Hematopoietic multipotent progenitor cell (in vitro differentiated cells): ENCODE data around the gene TMEM145. TPM values are rescaled to one million over a fixed set of nuclear protein-coding genes. Genes with fewer than 3 reads are reported as not detected.

Experiments used
- DNase-seq, 3 donors: peaks; one replicate each; pipeline ENCODE4 v3.0.0-alpha.2; 2011 to 2015; ENCODE audit warnings: low read depth in 2 of 3, low spot score in 2 of 3
- total RNA-seq: library from RNA; depleted of rRNA; stranded (reverse); fragments of >200 nt; gene quantifications from one replicate; pipeline ENCODE4 v1.2.3, GENCODE V29; 2012

Gene TMEM145
- total RNA-seq, 1 donor: not detected

DNA sequence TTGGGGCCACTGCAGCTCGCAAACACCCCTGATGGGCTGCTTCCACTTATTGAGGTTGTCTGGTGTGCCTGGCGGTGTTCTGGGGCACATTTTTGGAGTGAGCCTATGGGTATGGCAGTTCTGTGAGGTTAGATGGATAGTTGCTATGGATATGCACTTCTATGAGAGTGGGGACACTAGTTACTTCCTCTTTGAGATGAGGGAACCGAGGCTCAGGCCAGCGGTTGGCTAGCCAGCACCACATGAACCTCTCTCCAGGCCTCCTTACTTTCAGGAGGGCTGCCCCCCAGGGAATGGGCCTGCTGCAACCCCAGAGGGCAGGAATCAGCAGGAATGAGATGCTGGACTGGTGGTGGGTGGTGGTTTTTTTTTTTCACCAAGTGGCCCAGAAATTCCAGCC, 24.7 kb upstream of the TMEM145 start:
- DNase-seq: peak in 1 of 3 donors; percentile 26

DNA sequence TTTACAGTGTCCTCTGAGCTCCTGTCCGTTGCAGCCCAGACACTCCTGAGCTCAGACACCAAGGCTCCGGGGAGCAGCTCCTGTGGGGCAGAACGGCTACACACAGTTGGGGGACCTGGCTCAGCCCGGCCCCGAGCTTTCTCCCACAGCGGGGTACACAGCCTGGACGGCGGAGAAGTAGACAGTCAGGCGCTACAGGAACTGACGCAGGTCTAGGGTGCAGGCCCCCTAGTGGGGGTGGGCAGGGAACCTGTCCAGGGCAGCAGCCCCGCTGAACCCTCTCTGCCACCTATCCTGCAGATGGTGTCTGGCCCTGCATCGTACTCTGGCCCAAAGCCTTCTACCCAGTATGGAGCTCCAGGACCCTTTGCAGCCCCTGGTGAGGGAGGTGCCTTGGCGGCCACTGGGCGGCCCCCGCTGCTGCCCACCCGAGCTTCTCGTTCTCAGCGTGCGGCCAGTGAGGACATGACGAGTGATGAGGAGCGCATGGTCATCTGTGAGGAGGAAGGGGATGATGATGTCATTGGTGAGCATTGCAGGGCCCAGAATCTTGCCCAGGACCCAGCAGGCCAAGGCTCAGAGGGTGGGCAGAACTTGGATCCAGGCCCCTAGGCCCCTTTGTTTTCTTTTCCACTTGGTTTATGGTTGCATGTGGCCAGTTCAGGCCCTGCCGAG, 24.1 kb upstream of the TMEM145 start:
- no peak for DNase-seq

DNA sequence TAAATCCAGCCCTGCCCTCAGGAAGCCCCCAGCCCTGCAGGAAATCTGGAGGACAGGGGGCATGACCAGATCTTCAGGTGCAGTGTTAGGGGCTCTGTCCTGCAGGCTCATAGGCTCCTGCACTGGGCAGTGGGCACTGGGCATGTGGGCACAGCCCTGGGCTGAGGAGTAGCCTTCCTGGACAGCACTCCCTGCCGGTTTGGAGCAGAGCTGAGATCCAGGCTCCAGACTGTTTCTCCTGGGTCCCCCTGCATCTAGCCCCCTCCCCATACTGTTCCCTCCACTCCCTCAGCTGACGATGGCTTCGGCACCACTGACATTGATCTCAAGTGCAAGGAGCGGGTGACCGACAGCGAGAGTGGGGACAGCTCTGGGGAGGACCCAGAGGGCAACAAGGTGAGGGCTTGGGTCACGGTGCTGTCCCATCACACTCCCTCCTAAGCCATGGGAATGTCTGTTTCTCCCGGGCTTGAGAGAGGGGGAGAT, 23.5 kb upstream of the TMEM145 start:
- DNase-seq: no peak

DNA sequence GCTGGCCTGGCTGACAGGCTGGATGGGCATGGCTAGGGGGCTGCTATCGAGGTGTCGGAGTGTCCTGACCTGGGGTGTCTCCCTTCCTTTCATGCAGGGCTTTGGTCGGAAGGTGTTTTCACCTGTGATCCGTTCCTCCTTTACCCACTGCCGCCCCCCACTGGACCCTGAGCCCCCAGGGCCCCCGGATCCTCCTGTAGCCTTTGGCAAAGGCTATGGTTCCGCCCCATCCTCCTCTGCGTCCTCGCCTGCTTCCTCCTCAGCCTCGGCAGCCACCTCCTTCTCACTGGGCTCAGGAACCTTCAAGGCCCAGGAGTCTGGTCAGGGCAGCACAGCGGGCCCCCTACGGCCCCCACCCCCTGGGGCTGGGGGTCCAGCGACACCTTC, 23.0 kb upstream of the TMEM145 start:
- DNase-seq: no peak

DNA sequence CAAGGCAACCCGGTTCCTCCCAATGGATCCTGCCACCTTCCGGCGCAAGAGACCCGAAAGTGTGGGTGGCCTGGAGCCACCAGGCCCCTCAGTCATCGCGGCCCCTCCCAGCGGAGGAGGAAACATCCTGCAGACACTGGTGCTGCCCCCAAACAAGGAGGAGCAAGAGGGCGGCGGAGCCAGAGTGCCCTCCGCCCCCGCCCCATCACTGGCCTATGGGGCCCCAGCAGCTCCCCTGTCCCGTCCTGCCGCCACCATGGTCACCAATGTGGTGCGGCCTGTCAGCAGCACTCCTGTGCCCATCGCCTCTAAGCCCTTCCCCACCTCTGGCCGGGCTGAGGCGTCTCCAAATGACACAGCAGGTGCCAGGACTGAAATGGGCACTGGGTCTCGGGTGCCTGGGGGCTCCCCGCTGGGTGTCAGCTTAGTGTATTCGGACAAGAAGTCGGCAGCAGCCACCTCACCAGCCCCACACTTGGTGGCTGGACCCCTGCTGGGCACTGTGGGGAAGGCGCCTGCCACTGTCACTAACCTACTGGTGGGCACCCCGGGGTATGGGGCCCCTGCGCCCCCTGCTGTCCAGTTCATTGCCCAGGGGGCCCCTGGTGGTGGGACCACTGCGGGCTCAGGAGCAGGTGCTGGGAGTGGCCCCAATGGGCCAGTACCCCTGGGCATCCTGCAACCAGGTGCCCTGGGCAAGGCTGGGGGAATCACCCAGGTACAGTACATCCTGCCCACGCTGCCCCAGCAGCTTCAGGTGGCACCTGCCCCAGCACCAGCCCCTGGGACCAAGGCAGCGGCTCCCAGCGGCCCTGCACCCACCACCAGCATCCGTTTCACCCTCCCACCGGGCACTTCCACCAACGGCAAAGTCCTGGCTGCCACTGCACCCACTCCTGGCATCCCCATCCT, 22.3 kb upstream of the TMEM145 start:
- peak in 2 of 3 donors; percentile 79 to 86 for DNase-seq

DNA sequence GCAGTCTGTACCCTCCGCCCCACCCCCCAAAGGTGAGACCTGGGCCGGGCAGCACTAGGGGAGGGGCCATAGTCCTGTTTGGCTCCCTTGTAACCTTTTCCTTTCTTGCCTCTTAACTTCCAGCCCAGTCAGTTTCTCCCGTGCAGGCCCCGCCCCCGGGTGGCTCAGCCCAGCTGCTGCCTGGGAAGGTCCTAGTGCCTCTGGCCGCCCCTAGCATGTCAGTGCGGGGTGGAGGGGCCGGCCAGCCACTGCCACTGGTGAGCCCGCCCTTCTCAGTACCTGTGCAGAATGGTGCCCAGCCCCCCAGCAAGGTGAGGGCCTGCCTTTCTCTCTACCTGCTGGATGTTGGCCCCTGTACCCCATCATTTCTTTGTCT, 21.7 kb upstream of the TMEM145 start:
- no peak for DNase-seq

DNA sequence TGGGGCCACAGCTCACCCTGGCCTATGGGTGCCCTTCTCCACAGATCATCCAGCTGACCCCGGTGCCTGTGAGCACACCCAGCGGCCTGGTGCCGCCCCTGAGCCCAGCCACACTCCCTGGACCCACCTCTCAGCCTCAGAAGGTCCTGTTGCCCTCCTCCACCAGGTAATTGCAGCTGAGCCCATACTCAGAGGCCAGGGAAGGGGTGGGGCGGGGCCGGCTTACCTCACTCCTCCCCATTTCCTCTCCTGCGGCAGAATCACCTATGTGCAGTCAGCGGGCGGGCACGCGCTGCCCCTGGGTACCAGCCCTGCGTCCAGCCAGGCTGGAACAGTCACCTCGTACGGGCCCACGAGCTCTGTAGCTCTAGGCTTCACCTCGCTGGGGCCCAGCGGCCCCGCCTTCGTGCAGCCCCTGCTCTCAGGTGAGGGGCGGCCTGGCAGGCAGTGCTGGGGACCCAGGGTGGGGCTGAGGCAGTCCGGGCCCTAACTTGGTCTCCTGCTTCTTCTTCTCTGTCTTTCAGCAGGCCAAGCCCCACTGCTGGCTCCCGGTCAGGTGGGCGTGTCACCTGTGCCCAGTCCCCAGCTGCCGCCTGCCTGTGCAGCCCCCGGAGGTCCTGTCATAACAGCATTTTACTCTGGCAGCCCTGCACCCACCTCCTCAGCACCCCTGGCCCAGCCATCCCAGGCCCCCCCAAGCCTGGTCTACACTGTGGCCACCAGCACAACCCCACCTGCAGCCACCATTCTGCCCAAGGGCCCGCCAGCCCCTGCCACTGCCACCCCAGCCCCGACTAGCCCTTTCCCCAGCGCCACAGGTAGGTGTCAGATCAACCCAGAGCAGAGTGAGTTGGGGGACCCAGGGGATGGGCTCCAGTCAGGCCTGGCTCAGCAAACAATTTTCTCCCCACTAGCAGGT, 20.8 kb upstream of the TMEM145 start:
- no peak for DNase-seq

DNA sequence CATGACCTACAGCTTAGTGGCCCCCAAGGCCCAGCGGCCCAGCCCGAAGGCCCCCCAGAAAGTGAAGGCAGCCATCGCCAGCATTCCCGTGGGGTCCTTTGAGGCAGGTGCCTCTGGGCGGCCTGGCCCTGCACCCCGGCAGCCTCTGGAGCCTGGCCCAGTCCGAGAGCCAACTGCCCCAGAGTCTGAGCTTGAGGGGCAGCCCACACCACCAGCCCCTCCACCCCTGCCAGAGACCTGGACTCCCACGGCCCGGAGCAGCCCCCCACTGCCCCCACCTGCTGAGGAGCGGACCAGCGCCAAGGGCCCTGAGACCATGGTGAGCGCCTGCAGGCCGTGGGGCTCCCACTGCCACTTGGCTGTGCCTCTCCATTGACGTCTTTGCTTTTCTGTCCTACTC, 20.1 kb upstream of the TMEM145 start:
- DNase-seq: no peak

DNA sequence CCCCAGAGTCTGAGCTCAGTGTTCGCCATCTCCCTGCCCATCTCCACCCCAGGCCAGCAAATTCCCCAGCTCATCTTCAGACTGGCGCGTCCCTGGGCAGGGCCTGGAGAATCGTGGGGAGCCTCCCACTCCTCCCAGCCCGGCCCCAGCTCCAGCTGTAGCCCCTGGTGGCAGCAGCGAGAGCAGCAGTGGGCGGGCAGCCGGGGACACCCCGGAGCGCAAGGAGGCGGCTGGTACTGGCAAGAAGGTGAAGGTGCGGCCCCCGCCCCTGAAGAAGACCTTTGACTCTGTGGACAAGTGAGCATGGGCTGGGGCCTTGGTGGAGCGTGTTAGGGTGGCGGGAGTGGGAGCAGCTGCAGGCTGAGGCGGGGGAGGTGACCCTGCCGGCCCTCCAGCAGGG, 19.6 kb upstream of the TMEM145 start:
- DNase-seq: no peak

DNA sequence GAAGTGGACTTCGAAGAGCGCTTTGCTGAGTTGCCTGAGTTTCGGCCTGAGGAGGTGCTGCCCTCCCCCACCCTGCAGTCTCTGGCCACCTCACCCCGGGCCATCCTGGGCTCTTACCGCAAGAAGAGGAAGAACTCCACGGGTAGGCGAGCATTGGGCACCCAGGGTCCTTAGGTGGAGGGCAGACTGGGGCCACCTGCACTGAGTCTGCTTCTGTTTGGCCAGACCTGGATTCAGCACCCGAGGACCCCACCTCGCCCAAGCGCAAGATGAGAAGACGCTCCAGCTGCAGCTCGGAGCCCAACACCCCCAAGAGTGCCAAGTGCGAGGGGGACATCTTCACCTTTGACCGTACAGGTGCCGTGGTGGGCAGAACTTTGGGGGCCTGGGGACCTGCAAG, 19.2 kb upstream of the TMEM145 start:
- DNase-seq: no peak

DNA sequence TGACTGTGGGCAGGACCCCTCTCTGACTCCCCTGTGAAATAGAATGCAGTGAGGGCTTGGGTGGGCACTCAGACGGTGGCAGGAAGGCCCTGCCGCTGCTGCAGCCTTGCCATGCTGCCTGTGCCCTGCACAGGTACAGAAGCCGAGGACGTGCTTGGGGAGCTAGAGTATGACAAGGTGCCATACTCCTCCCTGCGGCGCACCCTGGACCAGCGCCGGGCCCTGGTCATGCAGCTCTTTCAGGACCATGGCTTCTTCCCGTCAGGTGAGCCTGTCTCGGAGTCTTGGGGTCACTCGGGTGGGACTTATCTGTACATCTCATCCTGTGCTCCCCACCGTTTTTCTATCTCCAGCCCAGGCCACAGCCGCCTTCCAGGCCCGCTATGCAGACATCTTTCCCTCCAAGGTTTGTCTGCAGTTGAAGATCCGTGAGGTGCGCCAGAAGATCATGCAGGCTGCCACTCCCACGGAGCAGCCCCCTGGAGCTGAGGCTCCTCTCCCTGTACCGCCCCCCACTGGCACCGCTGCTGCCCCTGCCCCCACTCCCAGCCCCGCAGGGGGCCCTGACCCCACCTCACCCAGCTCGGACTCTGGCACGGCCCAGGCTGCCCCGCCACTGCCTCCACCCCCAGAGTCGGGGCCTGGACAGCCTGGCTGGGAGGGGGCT, 18.5 kb upstream of the TMEM145 start:
- no peak for DNase-seq

DNA sequence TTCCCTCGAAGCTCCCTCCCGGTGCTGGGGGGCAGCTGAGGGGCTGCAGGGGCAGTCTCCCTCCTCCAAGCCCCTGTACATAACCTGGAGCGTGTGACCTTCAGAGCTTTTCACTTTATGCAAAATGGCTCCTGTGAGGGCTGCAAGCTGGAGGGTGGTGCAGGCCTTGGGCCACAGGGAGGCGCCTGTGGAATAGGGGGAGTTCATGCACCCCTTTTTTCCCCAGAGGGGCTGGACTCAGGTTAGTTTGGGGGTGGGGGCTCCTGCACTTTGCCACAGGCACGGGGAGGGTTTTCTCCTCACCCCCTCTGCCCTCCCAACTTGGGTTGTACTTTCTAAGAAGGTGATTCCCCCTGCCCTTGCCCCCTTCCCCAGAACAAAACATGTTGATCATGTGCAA, 17.8 kb upstream of the TMEM145 start:
- DNase-seq: no peak

DNA sequence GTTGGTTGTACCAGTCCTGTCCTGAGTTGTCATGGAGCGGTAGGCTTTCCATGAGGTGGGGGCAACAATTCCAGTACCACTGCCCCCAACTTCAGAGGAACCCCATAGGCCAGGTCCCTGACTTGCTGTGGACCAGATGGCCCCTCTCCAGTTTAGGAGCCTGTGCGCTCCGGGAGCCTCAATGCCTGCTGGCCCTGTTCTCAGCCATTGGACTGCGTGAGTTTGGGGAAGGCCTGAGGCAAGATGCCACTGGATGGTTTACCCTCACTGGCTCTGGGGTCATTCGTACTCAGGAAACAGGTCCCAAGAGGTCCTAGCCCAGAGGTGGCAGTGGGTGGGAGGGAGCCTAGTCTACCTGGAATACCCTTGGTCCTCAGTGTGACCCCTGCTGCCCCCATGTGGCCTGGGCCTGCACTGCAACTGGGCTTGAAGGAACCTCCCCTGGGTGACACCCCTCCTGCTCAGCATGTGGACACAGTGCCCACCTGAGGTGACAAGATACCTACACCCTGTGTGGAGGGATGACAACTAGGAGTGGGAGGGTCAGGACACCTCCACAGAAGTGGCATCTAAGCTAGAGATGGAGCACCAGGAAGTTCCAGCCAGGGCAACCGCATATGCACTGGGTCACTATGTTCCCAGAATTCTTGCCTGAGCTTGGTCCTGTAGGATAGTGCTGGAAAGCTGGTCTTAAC, 17.1 kb upstream of the TMEM145 start:
- peak in 2 of 3 donors; percentile 68 to 83 for DNase-seq

DNA sequence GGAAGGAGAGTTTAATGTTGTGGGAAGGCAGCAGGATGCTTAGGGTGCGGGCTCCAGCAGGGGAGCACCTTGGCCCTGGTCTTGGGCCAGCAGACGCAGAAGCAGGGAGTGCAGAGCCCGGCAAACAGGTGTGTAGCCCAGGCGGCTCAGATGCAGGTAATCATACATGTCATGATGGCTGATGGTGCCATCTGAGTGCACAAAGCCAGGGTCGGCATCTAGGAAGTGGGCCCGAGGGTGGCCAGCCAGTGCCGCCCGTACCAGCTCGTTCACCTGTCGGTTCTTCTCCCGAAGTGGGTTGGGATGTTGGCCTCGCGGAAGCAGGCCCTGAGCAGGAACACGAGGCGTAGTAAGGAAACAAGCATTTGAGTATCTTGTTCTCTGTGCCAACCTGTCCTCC, 16.1 kb upstream of the TMEM145 start:
- no peak for DNase-seq

DNA sequence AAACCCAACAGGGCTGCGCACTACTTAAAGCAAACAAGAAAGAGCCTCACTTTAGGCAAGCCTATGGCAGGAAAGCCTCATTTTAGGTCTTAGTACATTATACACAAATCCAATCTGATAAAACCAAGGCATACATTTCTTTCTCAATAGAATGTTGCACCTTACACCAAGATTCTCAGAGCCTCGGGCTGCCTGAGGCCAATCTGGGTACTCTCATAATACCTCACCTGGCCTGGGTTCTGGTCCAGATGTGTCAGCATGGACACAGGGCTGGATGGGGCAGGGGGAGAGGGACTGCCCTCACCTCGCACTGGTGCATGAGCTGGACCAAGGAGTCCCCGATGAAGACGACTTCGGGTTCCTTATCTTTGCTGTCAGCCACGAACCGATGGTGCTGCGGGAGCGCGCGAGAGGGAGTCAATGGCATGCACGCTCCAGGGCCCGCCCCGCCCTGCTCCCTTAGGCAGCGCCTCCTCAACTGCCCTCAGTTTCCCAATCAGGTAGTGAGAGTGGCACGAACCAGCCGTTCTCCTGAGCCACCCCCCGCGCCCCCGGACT, 11.4 kb upstream of the TMEM145 start, which contains the start of gene PRR19:
Gene PRR19, plus strand, starts transcription at position 487 of the 558 bp plus-strand sequence. CDS start 7,453 bp downstream, outside the sequence.
- peak in 1 of 3 donors; percentile 39 for DNase-seq

DNA sequence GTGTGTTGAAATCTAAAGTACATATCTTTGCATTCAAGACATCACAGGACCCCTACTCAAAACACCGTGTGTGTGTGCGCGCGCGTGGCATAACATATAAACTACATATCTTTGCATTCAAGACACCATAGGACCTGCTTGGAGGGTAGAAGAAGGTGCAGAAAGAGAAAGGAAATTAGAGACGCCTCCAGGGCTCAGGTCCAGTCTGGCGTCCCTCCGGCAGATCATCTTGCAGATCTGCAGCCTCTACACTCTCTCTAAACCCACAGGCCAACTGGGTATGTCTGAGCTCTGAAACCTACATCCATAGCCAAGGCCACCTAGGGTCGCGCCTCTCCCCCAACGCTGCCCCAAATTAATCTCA, 10.0 kb upstream of the TMEM145 start:
- no peak for DNase-seq

DNA sequence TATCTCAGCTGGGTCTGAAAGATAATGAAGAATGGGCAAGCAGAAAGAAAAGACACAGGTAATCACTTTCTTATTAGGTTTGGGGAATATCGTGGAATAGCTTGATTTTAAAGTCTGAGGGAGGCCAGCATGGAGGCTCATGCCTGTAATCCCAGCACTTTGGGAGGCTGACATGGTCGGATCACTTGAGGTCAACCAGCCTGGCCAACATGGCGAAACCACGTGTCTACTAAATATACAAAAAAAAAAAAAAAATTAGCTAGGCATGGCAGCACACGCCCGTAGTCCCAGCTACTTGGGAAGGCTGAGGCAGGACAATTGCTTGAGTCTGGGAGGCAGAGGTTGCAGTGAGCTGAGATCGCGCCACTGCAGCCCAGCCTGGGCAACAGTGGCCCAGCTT, 9.2 kb upstream of the TMEM145 start:
- DNase-seq: no peak

DNA sequence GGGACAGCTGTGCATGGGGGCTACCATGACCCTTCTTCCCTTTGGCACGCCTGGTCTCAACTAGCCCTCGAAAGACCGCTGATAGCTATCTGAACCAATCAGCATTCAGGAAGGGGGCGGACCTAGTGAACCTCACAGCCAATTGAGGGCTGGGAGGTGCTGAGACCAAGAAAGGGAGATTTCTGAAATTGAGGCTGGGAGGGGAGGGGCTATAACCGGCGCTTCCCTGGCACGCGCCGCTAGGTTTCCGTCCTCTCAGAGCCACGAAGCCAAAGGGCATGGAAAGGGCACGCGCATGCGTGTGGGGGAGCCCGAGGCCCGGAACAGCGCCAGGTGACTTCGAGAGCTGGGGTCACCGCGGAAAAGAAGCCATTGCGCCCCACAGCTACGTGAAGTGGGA, 6.5 kb upstream of the TMEM145 start:
- no peak for DNase-seq

DNA sequence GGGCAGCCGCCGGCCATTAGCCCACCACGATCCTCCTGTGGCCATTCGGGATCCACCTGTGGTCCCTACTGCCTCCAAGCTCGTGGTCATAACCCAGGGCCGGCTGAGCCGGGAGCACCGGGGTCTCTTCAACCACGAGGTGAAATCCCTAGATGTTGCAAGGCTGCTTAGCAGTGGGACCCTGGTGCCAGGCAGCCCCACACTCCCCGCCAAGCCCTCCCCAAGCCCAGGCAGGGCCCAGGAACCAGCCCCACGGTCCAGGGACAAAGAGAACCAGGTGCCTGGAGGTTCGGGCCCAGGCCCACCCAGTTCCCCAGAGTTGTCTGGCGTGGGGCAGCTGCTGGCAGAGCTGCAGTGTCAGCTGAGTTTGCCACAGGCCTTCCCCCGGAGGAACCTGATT, 3.4 kb upstream of the TMEM145 start:
- no peak for DNase-seq
